HG03280 (cell line): ENCODE data around the gene ULK4.
"Not testable (repeated sequence)": the region's sequence is repeated elsewhere in the genome, so short reads cannot be mapped to it uniquely, and the experiment has no call there.

Experiments
- ATAC-seq: cut with Tn5 transposase; IDR thresholded peaks from one replicate; pipeline ENCODE4 v1.9.1; 2021; ENCODE audit warnings: mild to moderate bottlenecking, moderate library complexity; ENCODE audit not compliant: unreplicated experiment

Gene ULK4

DNA sequence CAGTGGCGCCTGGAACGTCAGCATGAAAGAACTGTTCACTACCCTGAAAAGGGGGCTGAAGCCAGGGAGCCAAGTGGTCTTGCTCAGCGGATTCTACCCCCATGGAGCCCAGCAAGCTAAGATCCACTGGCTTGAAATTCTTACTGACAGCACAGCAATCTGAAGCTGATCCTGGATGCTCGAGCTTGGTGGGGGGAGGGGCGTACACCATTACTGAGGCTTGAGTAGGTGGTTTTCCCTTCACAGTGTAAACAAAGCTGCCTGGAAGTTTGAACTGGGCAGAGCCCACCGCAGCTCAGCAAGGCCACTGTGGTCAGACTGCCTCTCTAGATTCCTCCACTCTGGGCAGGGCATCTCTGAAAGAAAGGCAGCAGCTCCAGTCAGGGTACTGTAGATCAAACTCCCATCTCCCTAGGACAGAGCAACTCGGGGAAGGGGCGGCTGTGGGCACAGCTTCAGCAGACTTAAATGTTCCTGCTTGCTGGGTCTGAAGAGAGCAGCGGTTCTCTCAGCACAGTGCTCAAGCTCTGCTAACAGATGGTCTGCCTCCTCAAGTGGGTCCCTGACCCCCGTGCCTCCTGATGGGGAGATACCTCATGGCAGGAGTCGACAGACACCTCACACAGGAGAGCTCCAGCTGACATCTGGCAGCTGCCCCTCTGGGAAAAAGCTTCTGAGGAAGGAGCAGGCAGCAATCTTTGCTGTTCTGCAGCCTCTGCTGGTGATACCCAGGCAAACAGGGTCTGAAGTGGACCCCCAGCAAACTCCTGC is 591.0 kb downstream of the ULK4 start:
- ATAC-seq, result not testable (repeated sequence)

DNA sequence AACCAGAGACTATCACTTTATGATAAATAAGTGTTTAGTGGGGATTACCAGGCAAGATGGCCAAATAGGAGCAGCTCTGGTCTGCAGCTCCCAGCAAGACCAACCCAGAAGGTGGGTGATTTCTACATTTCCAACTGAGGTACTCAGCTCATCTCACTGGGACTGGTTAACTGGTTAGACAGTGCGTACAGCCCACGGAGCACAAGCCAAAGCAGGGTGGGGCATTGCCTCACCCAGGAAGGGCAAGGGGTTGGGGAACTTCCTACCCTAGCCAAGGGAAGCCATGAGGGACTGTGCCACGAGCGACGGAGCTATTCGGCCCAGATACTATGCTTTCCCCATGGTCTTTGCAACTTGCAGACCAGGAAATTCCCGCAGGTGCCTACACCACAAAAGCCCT is 591.6 kb downstream of the ULK4 start:
- no peak for ATAC-seq

DNA sequence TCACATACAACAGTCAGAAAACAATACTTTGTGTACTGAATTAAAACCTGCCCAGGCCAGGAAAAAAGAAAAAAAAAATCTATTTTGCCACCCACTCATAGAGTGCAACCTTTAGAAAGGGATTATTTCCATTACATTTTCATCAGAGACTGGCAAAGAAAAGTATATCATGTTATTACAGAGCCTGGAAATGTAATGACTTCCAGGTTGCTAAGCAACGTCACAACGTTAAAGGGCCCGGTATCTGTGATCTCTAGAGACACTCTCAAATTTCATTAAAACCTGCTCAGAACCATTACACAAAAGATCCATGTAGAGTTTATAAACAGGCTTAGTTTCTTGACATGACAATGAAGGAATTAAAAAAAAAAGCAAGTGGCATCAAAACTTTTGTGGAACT is 592.1 kb downstream of the ULK4 start:
- ATAC-seq, result no peak

DNA sequence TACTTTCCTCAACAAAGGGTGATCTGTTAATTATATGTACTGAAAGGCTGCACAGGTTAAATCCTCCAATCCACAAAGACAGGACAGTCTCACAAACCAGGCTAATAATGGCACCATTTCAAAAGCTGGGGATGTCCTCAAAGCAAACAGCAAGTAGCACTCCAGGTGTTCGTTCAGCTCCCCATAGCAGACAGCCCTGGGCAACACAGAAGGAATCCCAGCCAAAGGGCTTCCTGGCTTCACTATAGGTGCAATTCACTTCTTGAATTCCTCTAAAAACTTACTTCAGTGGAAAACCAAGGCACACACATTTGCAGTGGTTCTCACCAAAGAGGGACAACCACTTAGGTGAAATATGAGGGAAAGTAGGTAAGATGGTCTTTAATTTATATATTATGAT is 595.9 kb downstream of the ULK4 start:
- no peak for ATAC-seq

DNA sequence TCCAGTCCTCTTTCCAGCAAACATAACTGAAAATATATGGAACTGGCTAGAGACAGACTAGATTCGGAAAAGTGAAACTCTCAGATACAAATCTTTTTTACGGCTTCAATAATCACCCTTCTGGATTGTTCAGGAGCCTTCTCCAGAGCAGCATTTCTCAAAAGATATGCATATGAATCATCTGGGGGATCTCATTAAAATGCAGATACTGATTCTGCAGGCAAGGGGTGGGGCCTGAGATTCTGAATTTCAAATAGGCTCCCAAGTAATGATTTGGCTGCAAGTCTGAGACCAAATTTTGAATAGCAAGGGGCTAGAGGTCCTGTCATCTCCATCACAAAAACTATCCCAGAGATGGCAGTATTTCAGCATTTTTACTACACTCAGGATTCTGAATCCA is 597.2 kb downstream of the ULK4 start:
- ATAC-seq, result no peak

DNA sequence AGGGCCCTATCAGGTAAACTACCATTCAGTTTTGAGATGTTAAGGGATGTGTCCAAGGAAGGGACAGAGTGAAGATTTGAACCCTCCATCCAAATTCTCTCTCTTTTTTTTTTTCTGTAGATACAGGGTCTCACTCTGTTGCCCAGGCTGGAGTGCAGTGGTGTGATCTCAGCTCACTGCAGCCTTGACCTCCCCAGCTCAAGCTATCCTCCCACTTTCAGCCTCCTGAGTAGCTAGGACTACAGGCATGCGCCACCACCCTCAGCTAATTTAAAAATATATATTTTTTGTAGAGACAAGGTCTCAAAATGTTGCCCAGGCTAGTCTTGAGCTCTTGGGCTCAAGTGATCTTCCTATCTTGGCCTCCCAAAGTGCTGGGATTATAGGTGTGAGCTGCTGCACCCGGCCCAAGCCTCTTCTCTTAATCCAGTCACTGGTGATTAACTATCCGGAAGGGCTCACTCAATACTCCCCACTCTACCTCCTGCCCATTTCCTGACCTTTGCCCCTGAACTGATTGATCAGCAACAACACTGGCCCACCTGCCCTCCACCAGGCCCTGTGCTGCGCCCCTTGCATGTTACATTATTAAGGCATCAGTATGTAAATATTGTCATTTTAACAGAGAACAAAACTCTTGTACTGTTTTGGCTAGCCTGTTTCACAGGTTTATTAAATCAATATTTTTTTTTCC is 597.9 kb downstream of the ULK4 start:
- no peak for ATAC-seq

DNA sequence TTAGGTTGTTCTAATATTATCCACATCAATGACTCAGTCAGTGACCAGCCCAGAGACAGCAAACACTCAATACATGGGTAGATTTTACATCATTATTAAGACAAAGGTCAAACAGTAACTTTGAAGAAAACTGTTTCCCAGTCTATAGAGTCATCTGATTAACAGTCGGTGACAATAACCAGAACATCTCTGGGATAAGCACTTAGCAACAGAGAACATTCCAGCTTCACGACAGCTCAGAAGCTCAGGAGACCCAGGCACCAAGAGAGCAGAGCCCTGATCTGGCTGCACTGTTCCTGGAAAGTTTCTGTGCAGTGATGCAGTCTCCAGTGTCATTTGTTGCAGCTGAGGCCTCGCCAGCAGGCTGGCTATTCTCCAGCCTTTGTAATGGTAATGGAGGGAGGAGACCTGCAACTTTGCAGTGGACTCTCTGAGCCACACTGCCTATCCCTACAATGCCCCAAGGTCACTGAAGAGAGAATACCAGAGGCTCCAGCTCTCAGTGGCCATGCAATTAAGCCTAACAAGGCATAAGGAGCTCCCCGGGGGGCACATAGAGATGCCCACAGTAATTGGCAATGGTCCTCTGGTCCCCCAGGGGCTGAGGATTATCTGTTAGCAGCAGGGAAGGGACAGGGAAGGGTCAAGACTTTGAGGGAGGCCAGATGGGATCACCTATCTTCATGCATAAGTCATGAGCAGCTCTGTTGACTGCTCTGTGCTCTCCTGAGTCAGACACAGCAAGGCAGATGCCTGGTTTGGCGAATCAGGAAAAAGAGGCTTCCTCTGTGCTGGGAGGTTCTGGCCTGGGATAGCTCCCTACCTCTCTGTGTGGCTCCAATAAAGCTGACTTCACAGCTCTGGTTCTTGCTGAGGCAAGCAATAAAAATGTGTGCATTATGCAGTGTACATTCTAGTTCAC is 599.0 kb downstream of the ULK4 start:
- no peak for ATAC-seq

DNA sequence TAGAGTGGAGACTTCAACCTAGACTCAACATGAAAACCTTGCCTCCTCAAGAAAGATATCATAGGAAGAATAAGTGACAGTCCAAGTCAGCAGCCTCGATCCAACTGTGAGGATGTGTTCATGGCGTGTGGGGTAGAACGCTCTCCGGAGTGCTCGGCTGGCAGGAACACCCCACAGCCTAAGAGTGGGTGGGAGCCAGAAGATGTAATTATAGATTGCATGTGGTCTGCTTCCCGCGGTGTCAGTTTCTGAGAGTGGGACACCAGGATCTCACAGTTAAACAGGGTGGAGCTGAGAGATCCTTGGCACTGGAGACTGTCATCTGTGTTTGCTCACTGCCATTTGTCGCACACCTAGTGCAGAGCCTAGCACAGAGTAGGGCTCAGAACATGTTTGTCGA is 604.6 kb downstream of the ULK4 start:
- ATAC-seq, result no peak

DNA sequence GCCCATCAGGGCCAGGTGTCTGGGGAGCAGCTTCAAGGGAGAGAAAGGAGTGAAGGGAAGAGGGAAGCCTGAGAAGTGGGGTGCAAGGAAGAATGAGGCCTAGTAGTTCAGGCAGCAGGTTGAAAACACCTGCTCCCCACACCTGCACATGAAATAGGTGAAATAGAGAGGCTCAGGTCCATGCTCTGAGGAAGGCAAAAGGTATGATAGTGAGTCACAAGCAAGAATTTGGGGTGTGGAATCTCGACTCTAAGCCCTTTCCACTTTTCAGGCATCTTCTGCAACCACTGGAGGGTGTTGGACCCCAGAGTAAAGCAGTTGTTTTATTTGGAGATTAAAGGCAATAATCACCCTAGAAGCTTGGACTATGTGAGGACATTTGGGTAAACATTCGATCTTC is 605.1 kb downstream of the ULK4 start:
- ATAC-seq, result no peak

DNA sequence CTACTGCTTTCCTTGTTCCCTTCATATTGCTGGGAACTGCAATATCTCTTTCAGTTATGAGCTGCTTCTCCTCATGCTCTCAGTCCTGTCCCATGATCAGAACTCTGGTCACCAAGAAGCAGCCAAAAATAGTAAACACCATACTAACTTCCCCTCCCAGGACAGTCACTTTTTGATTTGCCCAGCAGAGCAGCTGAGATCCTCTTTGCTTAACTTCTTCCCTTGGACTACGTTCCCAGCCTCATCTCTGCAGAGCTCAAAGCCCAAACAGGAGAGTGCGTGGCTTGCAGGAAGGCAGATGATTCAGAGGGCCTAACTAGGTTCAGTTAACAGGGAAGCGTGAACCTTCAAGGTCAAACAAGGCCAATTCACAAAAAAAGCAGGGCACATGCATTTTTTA is 609.4 kb downstream of the ULK4 start:
- ATAC-seq, result no peak

DNA sequence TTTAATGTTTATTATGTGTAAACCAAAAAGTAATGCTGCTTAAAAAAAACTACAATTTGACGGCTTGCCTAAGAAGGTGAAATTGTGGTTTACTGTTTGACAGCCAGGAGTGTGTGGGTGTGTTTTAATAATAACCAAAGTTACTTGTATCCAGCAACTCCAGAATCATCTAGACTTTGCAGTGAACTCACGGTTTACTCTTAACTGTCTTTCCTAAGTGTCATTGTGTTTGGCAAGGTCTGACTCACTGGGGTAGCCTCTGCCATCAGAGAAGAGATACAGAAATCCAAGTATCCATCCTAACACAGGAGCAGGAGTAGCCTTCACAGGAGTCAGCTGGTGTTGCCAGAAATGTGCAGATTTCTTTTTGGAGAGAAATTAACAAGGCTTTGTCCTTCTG is 611.5 kb downstream of the ULK4 start:
- no peak for ATAC-seq

DNA sequence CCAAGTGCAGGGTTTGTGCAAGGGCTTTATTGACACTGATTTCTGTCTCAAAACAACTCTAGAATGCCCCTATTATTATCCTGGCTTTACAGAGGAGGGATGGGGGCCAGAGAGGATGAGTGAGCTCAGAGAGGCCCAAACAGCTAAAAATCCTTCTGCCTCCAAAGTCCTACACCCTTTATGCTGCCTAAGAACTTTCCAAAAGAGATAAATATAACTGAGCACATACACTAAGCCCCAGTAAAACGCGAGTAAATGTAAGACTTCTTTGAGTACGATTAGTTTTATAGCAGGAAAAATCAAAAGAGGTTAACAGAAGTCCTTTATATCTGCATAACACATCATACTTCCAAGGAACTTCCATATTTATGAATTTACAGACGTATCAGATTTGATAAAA is 613.5 kb downstream of the ULK4 start:
- ATAC-seq, result no peak

DNA sequence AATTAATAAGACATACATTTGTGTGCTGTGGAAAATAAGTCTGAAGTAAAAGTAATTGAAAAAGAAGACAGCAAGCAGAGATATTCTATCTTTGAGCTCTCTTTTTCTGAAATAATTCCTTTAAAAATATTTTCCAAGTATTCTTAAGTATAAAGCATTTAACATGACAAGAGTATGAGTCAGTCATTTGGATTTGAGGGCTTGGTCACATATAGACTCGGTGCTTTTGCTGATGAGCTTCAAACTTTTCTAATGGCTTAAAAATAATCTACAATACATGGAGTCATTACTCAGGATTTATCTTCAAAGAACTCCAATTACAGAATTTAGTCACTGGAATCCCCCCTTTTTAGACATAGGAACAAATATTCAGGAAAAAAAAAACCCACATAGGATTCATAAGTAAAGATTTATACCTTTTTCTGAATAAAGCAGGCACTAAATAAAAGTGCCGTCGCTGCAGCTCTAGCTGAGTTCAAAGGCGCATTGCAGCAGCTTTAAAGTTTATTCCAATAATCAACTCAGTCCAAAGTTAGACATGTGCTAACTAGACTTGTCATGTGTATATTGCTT is 615.1 kb downstream of the ULK4 start:
- no peak for ATAC-seq

DNA sequence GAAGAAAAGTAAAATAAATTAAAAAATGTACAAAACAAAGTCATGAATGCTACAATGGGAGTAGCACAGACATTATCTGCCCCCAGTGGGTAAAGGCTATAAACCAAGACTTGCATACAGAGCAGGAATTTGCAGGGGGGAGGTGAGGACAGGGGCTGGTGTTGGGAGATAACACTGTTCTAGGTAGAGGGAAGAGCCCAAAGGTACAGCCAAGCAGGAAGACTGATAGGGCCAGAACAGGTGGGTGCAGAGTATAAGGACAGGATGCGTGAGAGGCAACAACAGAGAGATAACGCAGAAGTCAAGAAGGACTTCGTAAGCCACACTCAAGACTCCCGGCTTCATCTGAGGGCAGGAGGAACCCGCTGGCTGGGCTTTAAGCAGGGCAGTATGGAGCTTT is 616.1 kb downstream of the ULK4 start:
- no peak for ATAC-seq

DNA sequence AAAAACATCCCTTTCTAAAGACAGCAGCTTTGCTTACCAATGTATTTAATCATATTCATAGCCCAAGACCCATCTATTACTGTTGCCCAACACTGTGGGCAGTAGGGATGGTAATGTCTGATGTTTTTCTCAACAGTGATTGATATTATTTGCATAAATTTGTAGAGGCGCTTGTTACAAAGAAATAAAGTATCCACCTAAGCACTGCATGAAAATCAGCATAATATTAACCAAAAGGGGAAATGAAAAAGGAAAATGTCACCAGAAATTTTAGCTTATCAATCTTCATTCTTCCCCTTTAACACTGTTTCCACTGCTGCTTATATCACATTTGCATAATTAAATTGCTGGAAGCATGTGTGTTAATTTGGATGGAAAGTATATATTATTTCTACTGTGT is 622.1 kb downstream of the ULK4 start:
- no peak for ATAC-seq

DNA sequence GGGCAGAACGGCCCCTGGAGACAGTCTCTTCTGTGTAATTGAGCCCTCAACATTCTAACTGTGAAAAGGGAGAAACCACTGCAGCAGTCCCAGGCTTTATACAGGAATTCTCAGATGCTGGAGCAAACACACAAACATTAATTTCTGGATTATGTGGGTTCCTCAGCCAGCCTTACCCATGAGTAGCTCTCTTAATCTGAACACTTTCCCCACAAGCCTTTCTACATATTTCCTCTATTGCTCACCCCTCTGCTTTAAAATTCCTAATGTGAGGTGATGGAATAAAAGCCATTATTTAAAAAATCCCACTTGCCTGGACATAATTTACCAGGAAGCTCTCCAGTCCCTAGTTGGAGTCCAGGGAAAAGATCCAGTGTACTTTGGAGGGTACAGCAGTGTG is 623.6 kb downstream of the ULK4 start:
- ATAC-seq, result no peak

DNA sequence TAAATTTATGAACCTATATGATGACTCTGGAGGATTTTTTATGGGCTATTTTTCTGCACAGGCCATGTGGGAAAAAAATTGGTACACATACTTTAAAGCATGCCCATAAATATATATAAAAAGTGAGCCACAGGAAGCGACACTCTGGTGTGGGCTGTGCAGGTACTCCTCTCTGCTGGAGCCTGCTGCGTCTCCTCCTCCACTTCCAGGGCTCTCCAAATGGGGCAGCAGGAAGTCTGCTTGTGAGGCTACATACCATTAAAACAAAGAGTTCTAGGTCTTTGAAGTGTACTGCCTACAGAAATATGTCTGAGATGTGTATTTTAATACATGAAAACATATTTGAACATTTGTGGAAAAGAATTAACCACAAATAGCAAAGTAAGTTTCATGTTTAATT is 627.5 kb downstream of the ULK4 start:
- no peak for ATAC-seq

DNA sequence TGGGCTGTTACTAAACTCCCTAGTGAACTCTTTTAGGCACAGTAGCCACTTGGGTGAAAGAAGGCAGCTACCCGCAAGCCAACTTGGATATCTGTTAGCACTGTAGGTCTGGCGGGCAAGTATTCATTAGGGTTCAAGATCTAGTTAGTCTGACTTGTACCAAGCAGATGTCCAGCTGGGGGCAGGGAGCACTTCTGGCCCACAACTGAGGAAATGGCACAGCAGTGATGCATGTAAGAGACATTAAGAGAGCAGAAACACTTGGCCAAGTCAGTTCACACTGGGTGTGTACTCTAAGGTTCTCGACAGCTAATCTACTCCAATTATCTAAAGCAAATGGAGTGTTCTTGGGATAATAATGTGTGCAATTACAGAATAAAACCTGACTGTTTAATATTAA is 630.9 kb downstream of the ULK4 start:
- ATAC-seq, result no peak

DNA sequence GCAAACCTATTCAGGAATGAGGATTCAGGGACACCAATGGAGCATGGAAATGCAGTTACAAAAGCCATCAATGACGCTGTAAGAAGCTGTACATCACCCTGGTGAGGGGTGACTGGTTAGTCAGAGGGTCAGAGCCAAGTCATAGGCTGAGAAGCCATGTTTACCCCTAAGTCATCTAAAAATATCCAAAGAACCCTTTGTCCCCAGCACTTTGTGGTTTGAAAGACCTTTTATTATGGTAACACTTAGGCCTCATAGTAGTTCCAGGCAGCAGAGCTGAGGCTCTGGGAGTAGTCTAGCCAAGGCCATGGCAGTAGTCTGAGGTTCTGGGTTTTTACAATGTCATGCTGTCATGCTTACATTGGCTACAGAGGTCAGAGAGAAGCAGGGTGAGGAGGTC is 631.4 kb downstream of the ULK4 start:
- ATAC-seq, result no peak

DNA sequence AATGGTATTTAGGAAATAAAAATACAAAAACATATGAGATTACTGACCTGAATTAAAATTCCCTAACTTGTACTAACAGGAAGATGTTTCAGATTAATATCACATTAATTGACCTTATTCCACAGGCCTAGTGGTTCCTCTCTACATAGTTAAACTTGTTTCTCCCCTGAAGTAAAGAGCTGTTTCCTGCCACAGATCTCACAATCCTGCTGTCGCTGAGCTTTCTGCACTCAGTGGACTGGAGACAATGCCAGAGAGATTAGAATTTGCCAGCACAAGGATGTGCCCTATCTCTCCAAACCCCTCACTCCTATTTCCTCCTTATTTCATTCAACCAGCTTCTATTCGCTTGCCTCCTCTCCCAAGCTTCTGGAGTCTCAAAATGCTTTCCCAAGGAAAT is 632.0 kb downstream of the ULK4 start:
- no peak for ATAC-seq

DNA sequence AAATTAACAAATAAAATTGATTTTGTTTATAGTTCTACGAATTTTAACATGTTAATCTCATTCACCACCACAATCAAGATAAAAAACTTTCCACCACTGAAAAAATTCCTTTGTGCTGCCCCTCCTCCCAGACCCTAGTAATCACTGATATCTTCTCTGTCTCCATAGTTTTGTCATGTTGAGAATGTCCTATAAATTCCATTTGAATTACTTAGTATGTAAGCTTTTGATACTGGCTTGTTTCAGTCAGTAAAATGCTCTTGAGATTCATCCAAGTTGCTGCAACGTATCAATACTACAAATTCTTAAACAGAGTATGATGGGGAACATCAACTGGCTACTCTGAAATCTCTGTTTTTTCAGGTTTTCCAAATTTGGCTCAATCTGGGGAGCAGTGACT is 633.0 kb downstream of the ULK4 start:
- no peak for ATAC-seq
